ENCODE results near the gene SHANK3. TPM values are rescaled to one million over a fixed set of nuclear protein-coding genes. Genes with fewer than 3 reads are reported as not detected.

The SHANK3 gene
- total RNA-seq, 1 donor from 2014 or later: 13.1 TPM

- Mint-ChIP-seq H3K27ac (no peak overlapping the region), H3K9me3 (no peaks in the 10 kb centered on the region), H3K27me3 (peaks cover 4% of the 10 kb centered on the region), H3K36me3 (peaks cover 28% of the 10 kb centered on the region), H3K4me1 (ENCODE audit: unreplicated experiment) (no peaks in the 10 kb centered on the region), H3K4me3 (no peak overlapping the region)
- no peak for TF ChIP-seq CTCF (conservative IDR thresholded peaks at IDR 0.05)
- no peak for DNase-seq (ENCODE audit: extremely low spot score, unreplicated experiment)
Measured at GRCh38 chr22:50687829-50688228, 15.2 kb downstream of the SHANK3 start.

GRCh38 chr22:50688448-50688847 is 15.8 kb downstream of the SHANK3 start:
- H3K9me3 Mint-ChIP-seq: no peaks in the 10 kb centered on the region
- H3K27ac Mint-ChIP-seq: no peak overlapping the region
- no peaks in the 10 kb centered on the region for H3K4me1 Mint-ChIP-seq (ENCODE audit: unreplicated experiment)
- TF ChIP-seq CTCF (conservative IDR thresholded peaks at IDR 0.05): no peak
- no peak overlapping the region for H3K4me3 Mint-ChIP-seq
- no peak for DNase-seq (ENCODE audit: extremely low spot score, unreplicated experiment)
- H3K27me3 Mint-ChIP-seq: peaks cover 4% of the 10 kb centered on the region
- peaks cover 24% of the 10 kb centered on the region for H3K36me3 Mint-ChIP-seq

- Mint-ChIP-seq H3K9me3 (no peaks in the 10 kb centered on the region), H3K27ac (no peak overlapping the region), H3K4me1 (ENCODE audit: unreplicated experiment) (no peaks in the 10 kb centered on the region), H3K4me3 (no peak overlapping the region), H3K27me3 (no peaks in the 10 kb centered on the region), H3K36me3 (peaks cover 19% of the 10 kb centered on the region)
- DNase-seq (ENCODE audit: extremely low spot score, unreplicated experiment): no peak
- peak; percentile 83 for TF ChIP-seq CTCF (conservative IDR thresholded peaks at IDR 0.05)
Measured at GRCh38 chr22:50691521-50691920, 18.9 kb downstream of the SHANK3 start.

- Mint-ChIP-seq H3K9me3 (no peaks in the 10 kb centered on the region), H3K27me3 (no peaks in the 10 kb centered on the region), H3K4me3 (no peak overlapping the region), H3K4me1 (ENCODE audit: unreplicated experiment) (no peaks in the 10 kb centered on the region), H3K36me3 (peaks cover 19% of the 10 kb centered on the region), H3K27ac (no peak overlapping the region)
- no peak for DNase-seq (ENCODE audit: extremely low spot score, unreplicated experiment)
- TF ChIP-seq CTCF (conservative IDR thresholded peaks at IDR 0.05): no peak
Measured at GRCh38 chr22:50693462-50693861, 20.8 kb downstream of the SHANK3 start.

GRCh38 chr22:50694099-50694605 is 21.5 kb downstream of the SHANK3 start:
- Mint-ChIP-seq H3K9me3 (no peaks in the 10 kb centered on the region), H3K27ac (no peak overlapping the region), H3K36me3 (peaks cover 15% of the 10 kb centered on the region), H3K4me3 (no peak overlapping the region), H3K4me1 (ENCODE audit: unreplicated experiment) (peaks cover 6% of the 10 kb centered on the region), H3K27me3 (peaks cover 3% of the 10 kb centered on the region)
- DNase-seq (ENCODE audit: extremely low spot score, unreplicated experiment): no peak
- TF ChIP-seq CTCF (conservative IDR thresholded peaks at IDR 0.05): peak; percentile 40
